GM19395 (cell line): Measurements from ENCODE around the gene TGFBR1.

ENCODE experiments used
- ATAC-seq: cut with Tn5 transposase; IDR thresholded peaks from one replicate; pipeline ENCODE4 v1.9.1; 2021; ENCODE audit warnings: mild to moderate bottlenecking, moderate library complexity; ENCODE audit not compliant: unreplicated experiment

TGFBR1 gene

GRCh38 chr9:99105152-99106043 lies 485 bp downstream of the TGFBR1 start:
- peak; percentile 58 for ATAC-seq

GRCh38 chr9:99106044-99106375 lies 1.1 kb downstream of the TGFBR1 start:
- no peak for ATAC-seq

- ATAC-seq, result no peak
Observed at GRCh38 chr9:99107421-99107820, 2.5 kb downstream of the TGFBR1 start.

GRCh38 chr9:99108131-99108530 lies 3.2 kb downstream of the TGFBR1 start:
- ATAC-seq, result no peak

- ATAC-seq, result no peak
Observed at GRCh38 chr9:99109522-99109921, 4.6 kb downstream of the TGFBR1 start.

- no peak for ATAC-seq
Observed at GRCh38 chr9:99112750-99113413, 8.0 kb downstream of the TGFBR1 start.

- no peak for ATAC-seq
Observed at GRCh38 chr9:99113414-99114048, 8.6 kb downstream of the TGFBR1 start.

- no peak for ATAC-seq
Observed at GRCh38 chr9:99114049-99114440, 9.1 kb downstream of the TGFBR1 start.

GRCh38 chr9:99114846-99115500 lies 10.1 kb downstream of the TGFBR1 start:
- no peak for ATAC-seq

- no peak for ATAC-seq
Observed at GRCh38 chr9:99116003-99116411, 11.1 kb downstream of the TGFBR1 start.

GRCh38 chr9:99118782-99119466 lies 14.0 kb downstream of the TGFBR1 start:
- ATAC-seq, result peak; percentile 97

GRCh38 chr9:99119976-99120655 lies 15.2 kb downstream of the TGFBR1 start:
- ATAC-seq, result no peak

GRCh38 chr9:99121604-99122003 lies 16.7 kb downstream of the TGFBR1 start:
- no peak for ATAC-seq

- no peak for ATAC-seq
Observed at GRCh38 chr9:99124534-99125255, 19.8 kb downstream of the TGFBR1 start.

- no peak for ATAC-seq
Observed at GRCh38 chr9:99125446-99125845, 20.5 kb downstream of the TGFBR1 start.

- ATAC-seq, result no peak
Observed at GRCh38 chr9:99126312-99126711, 21.4 kb downstream of the TGFBR1 start.

- peak; percentile 45 for ATAC-seq
Observed at GRCh38 chr9:99127356-99128132, 22.6 kb downstream of the TGFBR1 start.

GRCh38 chr9:99128133-99128406 lies 23.2 kb downstream of the TGFBR1 start:
- peak; percentile 31 for ATAC-seq

GRCh38 chr9:99129091-99129490 lies 24.2 kb downstream of the TGFBR1 start:
- ATAC-seq, result no peak
